ENCODE results near the gene MGA.

- TF ChIP-seq CTCF (IDR thresholded peaks at IDR 0.05) (no peak), POLR2A (IDR thresholded peaks at IDR 0.05) (no peak)
Observed at GRCh38 chr15:41792000-41792637, 131.9 kb downstream of the MGA start.
